Fibroblast of mammary gland (primary cell): ENCODE results near the gene FUT8.
A peak's percentile ranks its signal among the peaks of the same experiment; 100 is the strongest.

ENCODE experiments used
- DNase-seq: peaks from one replicate; pipeline ENCODE4 v3.0.0-alpha.2; 2010; ENCODE audit warnings: low read depth
- H3K4me3 ChIP-seq: 2 replicates; pipeline ENCODE4 v1.5.1; 2011; ENCODE audit warnings: low read depth, mild to moderate bottlenecking, low read length, moderate library complexity; ENCODE audit not compliant: control insufficient read depth
- CTCF ChIP-seq: conservative IDR thresholded peaks from 2 replicates; pipeline ENCODE4 v1.5.1; 2011; ENCODE audit warnings: low read depth, low read length, inconsistent platforms; ENCODE audit not compliant: control insufficient read depth, insufficient read depth

Gene FUT8

DNA sequence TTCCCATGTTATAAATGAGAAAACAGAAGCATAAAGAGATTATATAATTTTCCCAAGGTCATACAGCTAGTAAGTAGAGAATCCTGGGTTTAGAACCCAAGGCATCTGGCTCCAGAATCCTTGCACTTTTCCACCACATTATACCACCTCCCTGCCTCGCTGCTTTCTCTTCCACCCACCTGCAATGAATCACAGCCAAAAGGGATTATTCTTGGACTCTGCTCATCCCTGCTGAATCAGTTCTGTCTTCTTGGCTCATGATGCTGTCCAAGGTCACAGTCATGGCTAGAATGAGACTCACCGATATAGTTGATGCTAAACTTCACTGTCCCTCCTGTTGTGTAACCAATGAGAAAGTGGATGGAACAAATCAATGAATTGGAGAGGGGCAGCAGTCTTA lies 356.6 kb downstream of the FUT8 start:
- H3K4me3 ChIP-seq = no peak overlapping the region
- peak; percentile 41 for DNase-seq

GRCh38 chr14:65770681-65771080 lies 358.2 kb downstream of the FUT8 start:
- TF ChIP-seq CTCF = no peak
- H3K4me3 ChIP-seq = no peak overlapping the region
- no peak for DNase-seq

More for the DNA sequence above, 356.6 kb downstream of the FUT8 start:
- TF ChIP-seq CTCF = no peak

GRCh38 chr14:65771271-65771670 lies 358.7 kb downstream of the FUT8 start:
- H3K4me3 ChIP-seq = no peak overlapping the region
- no peak for TF ChIP-seq CTCF
- no peak for DNase-seq

GRCh38 chr14:65772466-65772865 lies 359.9 kb downstream of the FUT8 start:
- no peak overlapping the region for H3K4me3 ChIP-seq
- DNase-seq = no peak
- TF ChIP-seq CTCF = no peak

DNA sequence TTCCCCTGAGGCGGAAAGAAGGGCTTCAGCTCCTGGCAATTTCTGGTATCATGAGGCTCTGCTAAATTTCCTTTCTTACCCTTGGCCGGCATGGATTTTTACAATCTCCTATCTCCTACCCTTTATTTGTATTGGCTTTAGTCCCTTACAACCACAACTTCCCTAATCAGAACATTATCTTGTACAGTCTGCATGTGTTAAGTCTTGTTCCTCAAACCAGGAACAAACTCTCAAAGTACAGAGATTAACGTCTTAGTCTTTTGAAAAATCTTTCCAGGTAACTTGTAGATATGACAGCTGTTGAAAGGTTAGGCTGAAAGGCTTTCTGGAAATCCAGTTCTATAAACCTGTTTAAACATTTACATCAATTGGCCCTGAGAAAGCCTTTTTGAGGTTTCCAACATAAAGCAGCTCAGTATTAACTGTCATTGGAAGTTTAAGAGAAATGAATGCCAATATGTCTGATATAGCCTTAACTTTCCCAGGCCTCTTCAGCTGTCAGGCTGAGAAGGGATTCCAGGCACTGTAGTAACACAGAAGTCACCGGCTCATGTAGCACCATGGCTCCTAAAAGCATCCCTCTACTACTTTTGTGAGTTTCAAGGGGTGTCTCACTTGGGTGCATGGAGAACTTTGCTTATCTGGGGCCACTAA lies 360.5 kb downstream of the FUT8 start:
- no peak for DNase-seq

DNA sequence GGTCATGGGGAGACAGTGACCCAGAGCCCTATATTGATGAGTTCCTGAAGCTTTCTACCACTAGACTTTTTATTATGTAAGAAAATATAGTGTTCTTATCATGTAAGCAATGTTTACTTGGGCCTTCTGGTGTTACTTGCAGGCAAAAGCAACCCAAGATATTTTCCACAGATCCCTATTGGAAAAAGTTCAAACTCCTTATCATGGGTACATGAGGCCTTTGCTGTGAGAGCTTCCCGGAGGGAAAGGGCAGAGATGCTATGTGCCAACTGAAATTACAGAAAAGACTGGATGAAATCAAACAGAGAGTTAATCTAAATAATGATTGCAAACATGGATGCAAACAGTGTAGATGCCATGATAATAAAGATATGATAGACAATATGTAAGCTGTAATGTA lies 361.5 kb downstream of the FUT8 start:
- DNase-seq = no peak
- no peak for TF ChIP-seq CTCF
- no peak overlapping the region for H3K4me3 ChIP-seq

More for the DNA sequence above, 360.5 kb downstream of the FUT8 start:
- no peak for TF ChIP-seq CTCF
- no peak overlapping the region for H3K4me3 ChIP-seq

DNA sequence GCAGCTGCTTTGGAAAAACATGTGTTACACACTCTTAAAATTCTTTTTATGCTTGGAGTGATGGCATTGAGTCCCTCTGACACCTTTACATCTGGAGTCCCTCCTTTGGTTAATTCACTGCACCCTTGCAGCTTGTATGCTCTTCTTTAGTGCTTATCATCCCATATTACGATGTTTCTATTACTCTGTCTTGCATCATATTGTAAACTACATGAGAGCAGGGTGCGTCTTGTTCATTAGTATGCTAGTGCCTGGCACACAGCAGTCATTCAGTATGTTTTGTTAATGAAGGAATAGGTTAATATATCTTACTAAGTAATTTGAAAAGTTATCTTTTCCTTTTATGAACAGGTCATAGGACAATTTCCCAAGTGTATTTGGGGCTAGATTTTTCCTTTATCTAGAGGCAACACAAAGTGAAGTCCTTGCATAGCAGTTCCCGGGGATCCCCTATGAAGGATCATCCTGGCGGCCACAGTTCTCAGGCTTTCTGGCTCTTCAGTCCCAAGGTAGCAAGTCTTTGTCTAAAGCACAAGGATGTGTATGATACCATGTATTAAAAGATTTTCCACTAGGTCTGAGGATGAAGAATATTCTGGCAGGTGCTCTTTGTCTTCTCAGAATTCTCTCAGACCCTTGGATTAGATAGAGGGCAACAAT lies 363.8 kb downstream of the FUT8 start:
- H3K4me3 ChIP-seq = no peak overlapping the region
- no peak for DNase-seq
- TF ChIP-seq CTCF = no peak
